HepG2 (cell line): ENCODE measurements around the gene TEX19. TPM values are rescaled to one million over a fixed set of nuclear protein-coding genes. Genes with fewer than 3 reads are reported as not detected.

Source experiments
- ATF6 ChIP-seq: sonication (generic); formaldehyde crosslinking; conservative IDR thresholded peaks from 2 replicates; pipeline ENCODE4 v1.4.0; 2020; ENCODE audit warnings: missing genetic modification reagents
- GFI1 ChIP-seq: sonication (generic); formaldehyde crosslinking; IDR thresholded peaks from 2 replicates; pipeline ENCODE4 v1.5.0; 2020; ENCODE audit warnings: missing genetic modification reagents, mild to moderate bottlenecking, borderline replicate concordance
- IKZF4 ChIP-seq: sonication (generic); formaldehyde crosslinking; IDR thresholded peaks from 2 replicates; pipeline ENCODE4 v1.5.1; 2020; ENCODE audit warnings: borderline replicate concordance, mild to moderate bottlenecking, low read depth, missing genetic modification reagents; ENCODE audit errors: not compliant biosample characterization
- NFYC ChIP-seq: IDR thresholded peaks from 2 replicates; pipeline ENCODE4 v1.6.1; 2016; ENCODE audit warnings: missing genetic modification reagents, missing compliant biosample characterization
- PAF1 ChIP-seq: IDR thresholded peaks from 2 replicates; pipeline ENCODE4 v1.6.1; 2016; ENCODE audit warnings: missing genetic modification reagents, missing compliant biosample characterization
- RCOR2 ChIP-seq: IDR thresholded peaks from 2 replicates; pipeline ENCODE4 v1.6.1; 2016; ENCODE audit warnings: missing biosample characterization, missing genetic modification reagents
- SMAD1 ChIP-seq: sonication (generic); formaldehyde crosslinking; IDR thresholded peaks from 2 replicates; pipeline ENCODE4 v1.4.0; 2020; ENCODE audit warnings: missing genetic modification reagents, low read depth, mild to moderate bottlenecking, borderline replicate concordance
- SNAPC2 ChIP-seq: sonication (generic); formaldehyde crosslinking; IDR thresholded peaks from 2 replicates; pipeline ENCODE4 v1.8.1; 2022; ENCODE audit warnings: mild to moderate bottlenecking, missing genetic modification reagents
- TBL1XR1 ChIP-seq: fragments of 150-350 bp; IDR thresholded peaks from 2 replicates; pipeline ENCODE4 v1.6.1; 2014; ENCODE audit warnings: borderline replicate concordance, low read length; ENCODE audit not compliant: partially characterized antibody
- ZBTB37 ChIP-seq: sonication (generic); formaldehyde crosslinking; IDR thresholded peaks from 2 replicates; pipeline ENCODE4 v1.4.0; 2020; ENCODE audit warnings: mild to moderate bottlenecking, missing genetic modification reagents
- ZNF138 ChIP-seq: sonication (generic); formaldehyde crosslinking; IDR thresholded peaks from 2 replicates; pipeline ENCODE4 v1.5.0; 2020; ENCODE audit warnings: mild to moderate bottlenecking, low read depth, missing genetic modification reagents
- ZNF274 ChIP-seq: sonication (generic); formaldehyde crosslinking; IDR thresholded peaks from 2 replicates; pipeline ENCODE4 v1.5.1; 2020; ENCODE audit warnings: mild to moderate bottlenecking, missing genetic modification reagents
- ZNF333 ChIP-seq: sonication (generic); formaldehyde crosslinking; IDR thresholded peaks from 2 replicates; pipeline ENCODE4 v1.4.0; 2020; ENCODE audit warnings: mild to moderate bottlenecking, missing genetic modification reagents, borderline replicate concordance
- ZNF468 ChIP-seq: sonication (generic); formaldehyde crosslinking; IDR thresholded peaks from 2 replicates; pipeline ENCODE4 v1.8.0; 2022; ENCODE audit warnings: mild to moderate bottlenecking, moderate library complexity, missing genetic modification reagents
- ZNF569 ChIP-seq: sonication (generic); formaldehyde crosslinking; IDR thresholded peaks from 2 replicates; pipeline ENCODE4 v1.5.0; 2020; ENCODE audit warnings: mild to moderate bottlenecking, missing genetic modification reagents, moderate library complexity, borderline replicate concordance
- ZNF788 ChIP-seq: sonication (generic); formaldehyde crosslinking; IDR thresholded peaks from 2 replicates; pipeline ENCODE4 v1.5.0; 2020; ENCODE audit warnings: mild to moderate bottlenecking, missing genetic modification reagents, borderline replicate concordance
- polyA plus RNA-seq, 8 experiments: library from polyadenylated mRNA; depleted of rRNA in 3 of 8; stranded (reverse) in 7 of 8; unstranded in 1 of 8; fragments of >200 nt; fragmentation: Illumina TruSeq in 4 of 8; extraction: Trizol in 4 of 8; gene quantifications; 2 replicates each; pipeline versions ENCODE4 v1.2.1 to v1.2.3, GENCODE V29; 2011 to 2016; ENCODE audit warnings: low read depth in 4 of 8, missing spikeins in 1 of 8, mixed read lengths in 1 of 8; ENCODE audit not compliant: insufficient read depth in 1 of 8
- total RNA-seq, 5 experiments: library from RNA; depleted of rRNA; stranded (reverse); fragments of >200 nt; fragmentation: Illumina TruSeq; extraction: Trizol; gene quantifications; 2 replicates each; pipeline ENCODE4 v1.2.3, GENCODE V29; 2016; ENCODE audit warnings: low read depth in 1 of 5
- TF ChIP-seq, protein P1 (sequence below): sonication (generic); formaldehyde crosslinking; IDR thresholded peaks from 2 replicates; pipeline ENCODE4 v1.4.0; 2020; ENCODE audit warnings: missing genetic modification reagents, borderline replicate concordance
- TF ChIP-seq, protein P2 (sequence below): sonication (generic); formaldehyde crosslinking; IDR thresholded peaks from 2 replicates; pipeline ENCODE4 v1.5.0; 2020; ENCODE audit warnings: missing genetic modification reagents

The TEX19 gene
- total and polyA plus RNA-seq, 2 of the 13 experiments (the other 11 are each of a cell fraction or from before 2014, with no cell fraction given): 1.3 to 6.0 TPM

- TF ChIP-seq, protein P1, sequence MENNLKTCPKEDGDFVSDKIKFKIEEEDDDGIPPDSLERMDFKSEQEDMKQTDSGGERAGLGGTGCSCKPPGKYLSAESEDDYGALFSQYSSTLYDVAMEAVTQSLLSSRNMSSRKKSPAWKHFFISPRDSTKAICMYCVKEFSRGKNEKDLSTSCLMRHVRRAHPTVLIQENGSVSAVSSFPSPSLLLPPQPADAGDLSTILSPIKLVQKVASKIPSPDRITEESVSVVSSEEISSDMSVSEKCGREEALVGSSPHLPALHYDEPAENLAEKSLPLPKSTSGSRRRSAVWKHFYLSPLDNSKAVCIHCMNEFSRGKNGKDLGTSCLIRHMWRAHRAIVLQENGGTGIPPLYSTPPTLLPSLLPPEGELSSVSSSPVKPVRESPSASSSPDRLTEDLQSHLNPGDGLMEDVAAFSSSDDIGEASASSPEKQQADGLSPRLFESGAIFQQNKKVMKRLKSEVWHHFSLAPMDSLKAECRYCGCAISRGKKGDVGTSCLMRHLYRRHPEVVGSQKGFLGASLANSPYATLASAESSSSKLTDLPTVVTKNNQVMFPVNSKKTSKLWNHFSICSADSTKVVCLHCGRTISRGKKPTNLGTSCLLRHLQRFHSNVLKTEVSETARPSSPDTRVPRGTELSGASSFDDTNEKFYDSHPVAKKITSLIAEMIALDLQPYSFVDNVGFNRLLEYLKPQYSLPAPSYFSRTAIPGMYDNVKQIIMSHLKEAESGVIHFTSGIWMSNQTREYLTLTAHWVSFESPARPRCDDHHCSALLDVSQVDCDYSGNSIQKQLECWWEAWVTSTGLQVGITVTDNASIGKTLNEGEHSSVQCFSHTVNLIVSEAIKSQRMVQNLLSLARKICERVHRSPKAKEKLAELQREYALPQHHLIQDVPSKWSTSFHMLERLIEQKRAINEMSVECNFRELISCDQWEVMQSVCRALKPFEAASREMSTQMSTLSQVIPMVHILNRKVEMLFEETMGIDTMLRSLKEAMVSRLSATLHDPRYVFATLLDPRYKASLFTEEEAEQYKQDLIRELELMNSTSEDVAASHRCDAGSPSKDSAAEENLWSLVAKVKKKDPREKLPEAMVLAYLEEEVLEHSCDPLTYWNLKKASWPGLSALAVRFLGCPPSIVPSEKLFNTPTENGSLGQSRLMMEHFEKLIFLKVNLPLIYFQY (CRISPR knock-in tag): peak; percentile 82
- no peak for TF ChIP-seq PAF1
- TF ChIP-seq GFI1 (CRISPR knock-in tag): peak; percentile 69; the same call in 1 of the 2 replicates
- TF ChIP-seq SNAPC2 (CRISPR knock-in tag): 0 out of 2 replicates have a peak, but pooled peaks have one; percentile 78
- peak; percentile 64; the same call in 1 of the 2 replicates for TF ChIP-seq ZNF333
- TF ChIP-seq NFYC (CRISPR knock-in tag): peak; percentile 20; the same call in 1 of the 2 replicates
- peak; percentile 38; the same call in 1 of the 2 replicates for TF ChIP-seq ZNF788 (CRISPR knock-in tag)
- TF ChIP-seq SMAD1 (CRISPR knock-in tag): 0 out of 2 replicates have a peak, but pooled peaks have one; percentile 49
- TF ChIP-seq TBL1XR1: no peak
- no peak for TF ChIP-seq ZNF569 (CRISPR knock-in tag)
- peak; percentile 75; the same call in 1 of the 2 replicates for TF ChIP-seq ZBTB37 (CRISPR knock-in tag)
- TF ChIP-seq RCOR2: no peak
- TF ChIP-seq ZNF274 (CRISPR knock-in tag): peak; percentile 82; the same call in 1 of the 2 replicates
- peak; percentile 74 for TF ChIP-seq IKZF4 (CRISPR knock-in tag)
- TF ChIP-seq, protein P2, sequence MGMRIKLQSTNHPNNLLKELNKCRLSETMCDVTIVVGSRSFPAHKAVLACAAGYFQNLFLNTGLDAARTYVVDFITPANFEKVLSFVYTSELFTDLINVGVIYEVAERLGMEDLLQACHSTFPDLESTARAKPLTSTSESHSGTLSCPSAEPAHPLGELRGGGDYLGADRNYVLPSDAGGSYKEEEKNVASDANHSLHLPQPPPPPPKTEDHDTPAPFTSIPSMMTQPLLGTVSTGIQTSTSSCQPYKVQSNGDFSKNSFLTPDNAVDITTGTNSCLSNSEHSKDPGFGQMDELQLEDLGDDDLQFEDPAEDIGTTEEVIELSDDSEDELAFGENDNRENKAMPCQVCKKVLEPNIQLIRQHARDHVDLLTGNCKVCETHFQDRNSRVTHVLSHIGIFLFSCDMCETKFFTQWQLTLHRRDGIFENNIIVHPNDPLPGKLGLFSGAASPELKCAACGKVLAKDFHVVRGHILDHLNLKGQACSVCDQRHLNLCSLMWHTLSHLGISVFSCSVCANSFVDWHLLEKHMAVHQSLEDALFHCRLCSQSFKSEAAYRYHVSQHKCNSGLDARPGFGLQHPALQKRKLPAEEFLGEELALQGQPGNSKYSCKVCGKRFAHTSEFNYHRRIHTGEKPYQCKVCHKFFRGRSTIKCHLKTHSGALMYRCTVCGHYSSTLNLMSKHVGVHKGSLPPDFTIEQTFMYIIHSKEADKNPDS (CRISPR knock-in tag): no peak
- TF ChIP-seq ZNF138 (CRISPR knock-in tag): peak; percentile 50; the same call in 1 of the 2 replicates
- TF ChIP-seq ZNF468 (CRISPR knock-in tag): no peak
- peak; percentile 88; the same call in 1 of the 2 replicates for TF ChIP-seq ATF6 (CRISPR knock-in tag)
These were observed 11.7 kb downstream of the TEX19 start (continued) for GRCh38 chr17:82370471-82371332.
